Measurements from ENCODE around the gene ZC2HC1B. TPM values are rescaled to one million over a fixed set of nuclear protein-coding genes. Genes with fewer than 3 reads are reported as not detected.

ZC2HC1B gene
- total and polyA plus RNA-seq, 2 donors from 2014 or later: not detected

GRCh38 chr6:143842461-143842901 lies 21.8 kb upstream of the ZC2HC1B start:
- H3K36me3 ChIP-seq (ENCODE audit: control insufficient read depth in 2 of 3, insufficient read depth in 3 of 3, low read length in 3 of 3): peaks cover 0 to 26% (median 12%) of the 10 kb centered on the region in 3 donors
- no peak for TF ChIP-seq CTCF (IDR thresholded peaks at IDR 0.05; ENCODE audit: borderline replicate concordance, extremely low read depth, insufficient read depth)
- FAIRE-seq: no peak
- peak overlapping the region; percentile 83 to 94 (median 92) for H3K9ac ChIP-seq (ENCODE audit: low read length in 3 of 3)
- H3K27me3 ChIP-seq (ENCODE audit: control insufficient read depth, insufficient read depth, low read length): no peaks in the 10 kb centered on the region
- no peak for DNase-seq
- intact Hi-C loops (cut with DNase I): no loop called here
- no peaks in the 10 kb centered on the region for H3K9me3 ChIP-seq (ENCODE audit: control insufficient read depth in 2 of 3, insufficient read depth in 1 of 3, low read length in 3 of 3)
- peaks cover 0 to 6% (median 4%) of the 10 kb centered on the region in 3 donors for H3K4me1 ChIP-seq (ENCODE audit: control insufficient read depth in 2 of 3, insufficient read depth in 2 of 3, low read depth in 1 of 3, low read length in 3 of 3)
- peak overlapping the region; percentile 89 to 91 for H3K27ac ChIP-seq (ENCODE audit: low read depth in 2 of 2, low read length in 2 of 2)
- H3K4me3 ChIP-seq (ENCODE audit: low read length in 3 of 3): peak overlapping the region; percentile 84 to 98 (median 95)

GRCh38 chr6:143842902-143843676 lies 21.2 kb upstream of the ZC2HC1B start, which contains the start of gene LTV1:
TSS of gene LTV1 (plus strand) at chr6:143843338. CDS start at chr6:143843478, 140 bp downstream.
- intact Hi-C loops (cut with DNase I): no loop called here
- Histone ChIP-seq H3K9me3 (ENCODE audit: control insufficient read depth in 2 of 3, insufficient read depth in 1 of 3, low read length in 3 of 3) (no peaks in the 10 kb centered on the region), H3K4me1 (ENCODE audit: control insufficient read depth in 2 of 3, insufficient read depth in 2 of 3, low read depth in 1 of 3, low read length in 3 of 3) (peaks cover 0 to 6% (median 4%) of the 10 kb centered on the region in 3 donors), H3K9ac (ENCODE audit: low read length in 3 of 3) (peak within 1 kb of the TSS; percentile 83 to 94 (median 92)), H3K4me3 (ENCODE audit: low read length in 3 of 3) (peak within 1 kb of the TSS; percentile 84 to 98 (median 95)), H3K27ac (ENCODE audit: low read depth in 2 of 2, low read length in 2 of 2) (peak within 1 kb of the TSS; percentile 89 to 91), H3K27me3 (ENCODE audit: control insufficient read depth, insufficient read depth, low read length) (no peaks in the 10 kb centered on the region), H3K36me3 (ENCODE audit: control insufficient read depth in 2 of 3, insufficient read depth in 3 of 3, low read length in 3 of 3) (peaks cover 2 to 26% (median 12%) of the 10 kb centered on the region in 3 donors)
- no peak for TF ChIP-seq CTCF (IDR thresholded peaks at IDR 0.05; ENCODE audit: borderline replicate concordance, extremely low read depth, insufficient read depth)
- FAIRE-seq (peak; percentile 88), DNase-seq (peak; percentile 98 to 99 (median 99))

GRCh38 chr6:143843677-143843999 lies 20.6 kb upstream of the ZC2HC1B start:
- Histone ChIP-seq H3K36me3 (ENCODE audit: control insufficient read depth in 2 of 3, insufficient read depth in 3 of 3, low read length in 3 of 3) (peaks cover 6 to 31% (median 17%) of the 10 kb centered on the region in 3 donors), H3K9ac (ENCODE audit: low read length in 3 of 3) (peak overlapping the region; percentile 13 to 94 (median 77)), H3K27ac (ENCODE audit: low read depth in 2 of 2, low read length in 2 of 2) (peak overlapping the region; percentile 74 to 91), H3K4me1 (ENCODE audit: control insufficient read depth in 2 of 3, insufficient read depth in 2 of 3, low read depth in 1 of 3, low read length in 3 of 3) (peaks cover 0 to 6% (median 4%) of the 10 kb centered on the region in 3 donors), H3K9me3 (ENCODE audit: control insufficient read depth in 2 of 3, insufficient read depth in 1 of 3, low read length in 3 of 3) (no peaks in the 10 kb centered on the region), H3K4me3 (ENCODE audit: low read length in 3 of 3) (peak overlapping the region; percentile 84 to 98 (median 95)), H3K27me3 (ENCODE audit: control insufficient read depth, insufficient read depth, low read length) (no peaks in the 10 kb centered on the region)
- DNase-seq (no peak), FAIRE-seq (no peak)
- no peak for TF ChIP-seq CTCF (IDR thresholded peaks at IDR 0.05; ENCODE audit: borderline replicate concordance, extremely low read depth, insufficient read depth)
- intact Hi-C loops (cut with DNase I): no loop called here
